Mammary microvascular endothelial cell (primary cell): ENCODE data around the gene FAM53A. TPM values are rescaled to one million over a fixed set of nuclear protein-coding genes. Genes with fewer than 3 reads are reported as not detected.

Source experiments
- total RNA-seq: library from RNA; depleted of rRNA; stranded (reverse); fragments of >200 nt; gene quantifications from 2 replicates; pipeline ENCODE4 v1.2.3, GENCODE V29; 2015

Gene FAM53A
- 0.39 and 0.60 TPM in 2 replicates for total RNA-seq

GRCh38 chr4:1683736-1684505 is at the start of gene FAM53A:
TSS of gene FAM53A (minus strand) at chr4:1684313. CDS start at chr4:1668741, 15,572 bp downstream.

DNA sequence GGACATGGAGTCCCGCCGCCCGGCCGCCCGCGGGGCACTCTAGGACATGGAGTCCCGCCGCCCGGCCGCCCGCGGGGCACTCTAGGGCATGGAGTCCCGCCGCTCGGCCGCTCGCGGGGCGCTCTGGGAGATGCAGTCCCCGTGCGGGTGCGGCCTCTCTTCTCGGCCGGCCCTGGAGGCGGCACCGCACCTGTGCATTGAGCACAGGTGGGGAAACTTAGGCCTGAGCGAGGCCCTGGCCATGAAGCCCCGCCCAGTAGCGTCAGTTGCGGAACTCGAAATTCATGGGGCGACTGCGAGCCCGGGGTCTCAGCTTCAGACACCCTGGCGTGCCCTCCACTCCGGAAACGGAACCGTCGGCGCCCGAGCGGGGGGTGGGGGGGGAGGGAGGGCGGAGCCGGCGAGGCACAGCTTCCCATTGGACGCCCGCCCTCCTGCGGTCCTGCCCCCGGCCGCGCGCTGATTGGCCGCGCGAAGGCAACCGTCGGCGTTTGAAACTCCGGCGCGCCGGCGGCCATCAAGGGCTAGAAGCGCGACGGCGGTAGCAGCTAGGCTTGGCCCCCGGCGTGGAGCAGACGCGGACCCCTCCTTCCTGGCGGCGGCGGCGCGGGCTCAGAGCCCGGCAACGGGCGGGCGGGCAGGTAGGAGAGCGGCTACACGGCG is 37.0 kb upstream of the FAM53A start, which contains the start of the genes TACC3 and TMEM129:
TACC3 (plus strand) TSS at position 519 of the 663 bp plus-strand sequence. CDS start 1,901 bp downstream, outside the sequence.
TMEM129 (minus strand) TSS at position 321 of the 663 bp plus-strand sequence. CDS start 486 bp downstream, outside the sequence.

GRCh38 chr4:1712216-1713002 is 28.3 kb upstream of the FAM53A start, which contains the start of gene SLBP:
TSS of gene SLBP (minus strand) at chr4:1712319. CDS start at chr4:1712188, 131 bp downstream.

Other genes with a start within 250 kb of the FAM53A start
- gene SLBP, start 28.0 kb upstream of the FAM53A start, total RNA-seq = 80.0 and 81.2 TPM in 2 replicates
- gene TMEM129, start 37.0 kb upstream of the FAM53A start, total RNA-seq = 31.8 and 37.8 TPM in 2 replicates
- gene TACC3, start 37.2 kb upstream of the FAM53A start, total RNA-seq = 57.1 and 78.8 TPM in 2 replicates
- 0.89 and 3.9 TPM in 2 replicates for gene FGFR3, start 109.0 kb upstream of the FAM53A start, total RNA-seq
- 46.8 and 59.1 TPM in 2 replicates for gene LETM1, start 171.8 kb upstream of the FAM53A start, total RNA-seq
- 65.7 and 78.3 TPM in 2 replicates for gene NSD2, start 187.1 kb upstream of the FAM53A start, total RNA-seq